ENCODE measurements around the gene DEFB116. TPM values are rescaled to one million over a fixed set of nuclear protein-coding genes. Genes with fewer than 3 reads are reported as not detected.
"Not testable (repeated sequence)": the region's sequence is repeated elsewhere in the genome, so short reads cannot be mapped to it uniquely, and the experiment has no call there.

The DEFB116 gene
- total and polyA plus RNA-seq, 2 of the 13 experiments (the other 11 are each of a cell fraction or from before 2014, with no cell fraction given), result not detected

GRCh38 chr20:31322504-31322903, 14.1 kb upstream of the DEFB116 start (continued):
- TF ChIP-seq ZBTB14 (CRISPR knock-in tag; IDR thresholded peaks at IDR 0.05) (no peak), HBP1 (CRISPR knock-in tag; IDR thresholded peaks at IDR 0.05; ENCODE audit: low read depth) (no peak), XBP1 (CRISPR knock-in tag; IDR thresholded peaks at IDR 0.05) (no peak), ZNF263 (CRISPR knock-in tag; IDR thresholded peaks at IDR 0.05) (no peak), ZNF557 (CRISPR knock-in tag; IDR thresholded peaks at IDR 0.05) (no peak), PHF8 (CRISPR knock-in tag; IDR thresholded peaks at IDR 0.05) (no peak), KLF13 (CRISPR knock-in tag; IDR thresholded peaks at IDR 0.05) (no peak), SOX13 (IDR thresholded peaks at IDR 0.05) (no peak), SOX13 (CRISPR knock-in tag; conservative IDR thresholded peaks at IDR 0.05 in 1 of 2, IDR thresholded peaks at IDR 0.05 in 1 of 2) (no peak), ZNF383 (CRISPR knock-in tag; IDR thresholded peaks at IDR 0.05; ENCODE audit: borderline replicate concordance) (no peak), PAF1 (CRISPR knock-in tag; IDR thresholded peaks at IDR 0.05) (no peak), ZNF564 (CRISPR knock-in tag; IDR thresholded peaks at IDR 0.05) (no peak)

GRCh38 chr20:31284964-31285363, 23.4 kb downstream of the DEFB116 start:
- H3K27ac ChIP-seq (ENCODE audit: extremely low read length, insufficient read depth, low read length); H3K27me3 ChIP-seq (ENCODE audit: control insufficient read depth in 1 of 2, insufficient read depth in 2 of 2, low read length in 2 of 2); FAIRE-seq; H3K79me2 ChIP-seq (ENCODE audit: insufficient read depth, low read length); in situ Hi-C loops (cut with HindIII; ENCODE audit: extremely low pct_ligation_motif_present, low pct_unique_long_range_greater_than_20kb); ATAC-seq; H4K20me1 ChIP-seq (ENCODE audit: insufficient read depth, low read length); H3K36me3 ChIP-seq (replicated peaks in 1 of 2; ENCODE audit: control insufficient read depth in 1 of 2, insufficient read depth in 2 of 2, low read length in 2 of 2); H3K4me3 ChIP-seq (replicated peaks in 1 of 3; ENCODE audit: insufficient read depth in 1 of 3, low read depth in 2 of 3, low read length in 3 of 3); H3K9ac ChIP-seq (ENCODE audit: insufficient read depth, low read depth, low read length); intact Hi-C loops (cut with micrococcal nuclease; ENCODE audit: unreplicated experiment); H2AFZ ChIP-seq (ENCODE audit: low read length); CTCF ChIA-PET (ENCODE audit: low intra/inter-chr PET ratio, low total read pairs); H3K4me2 ChIP-seq (ENCODE audit: low read depth, low read length); H3K9me3 ChIP-seq (ENCODE audit: low read length); POLR2A ChIA-PET; DNase-seq (ENCODE audit: low spot score); BruUV-seq (replicated peaks); H3K4me1 ChIP-seq (ENCODE audit: insufficient read depth, low read length): not testable (repeated sequence)
- WGBS (ENCODE audit: low lambda C conversion rate), result 14% methylated on average over 7 of the region's 7 CpGs
